B cell (primary cell): ENCODE results near the gene WASL. TPM values are rescaled to one million over a fixed set of nuclear protein-coding genes. Genes with fewer than 3 reads are reported as not detected.

ENCODE experiments used
- ATAC-seq: fragments of 200-7000 bp; cut with Tn5 transposase; one replicate; pipeline ENCODE4 v1.10.0; 2021; ENCODE audit warnings: low read depth, mild to moderate bottlenecking, moderate number of reproducible peaks, moderate library complexity
- CTCF ChIA-PET: fragments of 350-600 bp; sonication (Branson Sonifier 250); formaldehyde crosslinking; loops from one replicate; lab custom pipeline; 2021; ENCODE audit warnings: antibody characterized with exemption, inconsistent platforms; lab: Charles Lee
- POLR2A ChIA-PET: fragments of 350-600 bp; sonication (Branson Sonifier 250); formaldehyde crosslinking; loops from one replicate; lab custom pipeline; 2021; ENCODE audit warnings: antibody characterized with exemption; lab: Charles Lee
- DNase-seq: peaks from one replicate; pipeline ENCODE4 v3.0.0; 2013
- H2AFZ ChIP-seq: 2 replicates; pipeline ENCODE4 v1.6.1; 2012; ENCODE audit warnings: mild to moderate bottlenecking, low read depth, low read length; ENCODE audit not compliant: insufficient read depth, poor library complexity, severe bottlenecking
- H3K27ac ChIP-seq, 2 donors: 1 replicate in 1 of 2; 2 replicates in 1 of 2; pipeline ENCODE4 v1.5.1; 2012 to 2013; ENCODE audit warnings: low read length in 2 of 2, mild to moderate bottlenecking in 2 of 2, moderate library complexity in 1 of 2
- H3K27me3 ChIP-seq, 4 experiments: fragments of 200-600 bp in 1 of 4; sonication (generic) in 1 of 4; replicated peaks in 1 of 4; 1 replicate in 2 of 4; 2 replicates in 2 of 4; pipeline versions ENCODE4 v1.6.1 to v1.7.0; 2013 to 2016; ENCODE audit warnings: low read length in 3 of 4, mild to moderate bottlenecking in 2 of 4, mixed read lengths in 1 of 4, moderate library complexity in 1 of 4; ENCODE audit not compliant: insufficient read depth in 4 of 4, control insufficient read depth in 3 of 4; ENCODE audit errors: control extremely low read depth in 1 of 4
- H3K36me3 ChIP-seq, 2 experiments: replicated peaks in 1 of 2; 1 replicate in 1 of 2; 2 replicates in 1 of 2; pipeline versions ENCODE4 v1.6.1 to v1.7.1; 2013; ENCODE audit warnings: low read length in 1 of 2; ENCODE audit not compliant: insufficient read depth in 2 of 2, control insufficient read depth in 1 of 2; ENCODE audit errors: control extremely low read depth in 1 of 2, extremely low read depth in 1 of 2
- H3K4me1 ChIP-seq, 2 donors: fragments of 200-600 bp in 1 of 2; sonication (generic) in 1 of 2; 1 replicate in 1 of 2; 2 replicates in 1 of 2; pipeline versions ENCODE4 v1.5.1 to v1.6.1; 2013 to 2017; ENCODE audit warnings: low read length in 2 of 2; ENCODE audit not compliant: control insufficient read depth in 2 of 2, insufficient read depth in 2 of 2
- H3K4me2 ChIP-seq: replicated peaks from 2 replicates; pipeline ENCODE3; 2012; ENCODE audit warnings: mild to moderate bottlenecking, low read depth, low read length; ENCODE audit not compliant: poor library complexity, severe bottlenecking
- H3K4me3 ChIP-seq, 5 experiments: fragments of 200-600 bp in 1 of 5; sonication (generic) in 1 of 5; 1 replicate in 3 of 5; 2 replicates in 2 of 5; pipeline versions ENCODE4 v1.5.1 to v1.7.0; 2011 to 2016; ENCODE audit warnings: low read length in 4 of 5, mild to moderate bottlenecking in 4 of 5, low read depth in 2 of 5, control low read depth in 1 of 5, moderate library complexity in 1 of 5; ENCODE audit not compliant: insufficient read depth in 1 of 5; ENCODE audit errors: control extremely low read depth in 1 of 5, extremely low read depth in 1 of 5
- H3K79me2 ChIP-seq: fragments of 200-600 bp; sonication (generic); one replicate; pipeline ENCODE4 v1.6.0; 2016; ENCODE audit warnings: low read length; ENCODE audit not compliant: control insufficient read depth, insufficient read depth
- H3K9ac ChIP-seq: fragments of 200-600 bp; sonication (generic); 2 replicates; pipeline ENCODE4 v1.6.1; 2017; ENCODE audit warnings: mild to moderate bottlenecking, low read length, moderate library complexity
- H3K9me3 ChIP-seq, 3 donors: one replicate each; pipeline versions ENCODE4 v1.6.1 to v1.7.1; 2013; ENCODE audit warnings: low read length in 2 of 3; ENCODE audit not compliant: control insufficient read depth in 2 of 3, insufficient read depth in 1 of 3; ENCODE audit errors: control extremely low read depth in 1 of 3
- H4K20me1 ChIP-seq: 2 replicates; pipeline ENCODE4 v1.6.0; 2012; ENCODE audit warnings: mild to moderate bottlenecking, low read length; ENCODE audit not compliant: insufficient read depth, control insufficient read depth, poor library complexity, severe bottlenecking
- H3K27ac Mint-ChIP-seq: one replicate; pipeline ENCODE4 v1.8.0; 2021; ENCODE audit warnings: mixed read lengths
- H3K27me3 Mint-ChIP-seq: one replicate; pipeline ENCODE4 v1.8.0; 2021; ENCODE audit warnings: mixed read lengths
- H3K4me1 Mint-ChIP-seq: one replicate; pipeline ENCODE4 v1.8.0; 2021; ENCODE audit warnings: mixed read lengths
- H3K4me3 Mint-ChIP-seq: one replicate; pipeline ENCODE4 v1.8.0; 2021; ENCODE audit warnings: mixed read lengths
- H3K9me3 Mint-ChIP-seq: one replicate; pipeline ENCODE4 v1.8.0; 2022; ENCODE audit warnings: mixed read lengths; ENCODE audit not compliant: insufficient read depth
- CTCF ChIP-seq: fragments of 200-600 bp; IDR thresholded peaks from one replicate; pipeline ENCODE4 v1.8.0; 2022; ENCODE audit warnings: antibody characterized with exemption, mild to moderate bottlenecking
- EZH2 ChIP-seq: IDR thresholded peaks from 2 replicates; pipeline ENCODE4 v1.6.1; 2012; ENCODE audit warnings: borderline replicate concordance, low read depth, mild to moderate bottlenecking, moderate library complexity, low read length; ENCODE audit not compliant: insufficient read depth, poor library complexity, severe bottlenecking
- WGBS: methylation state at CpG from one replicate; pipeline ENCODE4 v1.1.5; 2013; ENCODE audit warnings: missing lambda C conversion rate; ENCODE audit not compliant: insufficient coverage; 5-methylcytosine and 5-hydroxymethylcytosine counted together
- intact Hi-C: fragments of 100-400 bp; cut with micrococcal nuclease; formaldehyde crosslinking; loops from one replicate; pipeline ENCODE4 v1.10.0; 2022
- polyA plus RNA-seq: library from polyadenylated mRNA; depleted of rRNA; stranded (reverse); fragments of >200 nt; gene quantifications from 2 replicates; pipeline ENCODE4 v1.2.3, GENCODE V29; 2012
- total RNA-seq, 2 donors: library from RNA; stranded (reverse); fragments of 120-200 nt in 1 of 2; gene quantifications; 1 replicate in 1 of 2; 2 replicates in 1 of 2; pipeline versions ENCODE4 v1.2.3 to v1.2.4, GENCODE V29; 2013 to 2022

The WASL gene
- total and polyA plus RNA-seq, 2 donors (not counting 1 experiment from before 2014, with no cell fraction given): 1.8 to 10.4 TPM

GRCh38 chr7:123797673-123798531 lies 49.1 kb upstream of the WASL start:
- CTCF ChIA-PET: interaction anchor here (0.9 to 1.5 kb wide), 3 partner anchors 66 to 68 kb away, joined by 3 to 6 read pairs (median 4); no protein-coding TSS in a partner anchor
- no peak overlapping the region for H3K4me3 Mint-ChIP-seq
- POLR2A ChIA-PET: no interaction called here
- no peaks in the 10 kb centered on the region for H3K79me2 ChIP-seq
- no peaks in the 10 kb centered on the region for H3K36me3 ChIP-seq
- TF ChIP-seq EZH2 (no peak), CTCF (peak; percentile 35)
- H3K27ac Mint-ChIP-seq: no peak overlapping the region
- H2AFZ ChIP-seq: no peak overlapping the region
- DNase-seq (peak; percentile 4), ATAC-seq (no peak)
- H3K4me2 ChIP-seq: no peak overlapping the region
- H3K4me3 ChIP-seq: no peak overlapping the region
- H3K4me1 Mint-ChIP-seq: no peaks in the 10 kb centered on the region
- H3K27me3 ChIP-seq: no peaks in the 10 kb centered on the region
- H3K9me3 ChIP-seq: no peaks in the 10 kb centered on the region
- H3K9ac ChIP-seq: no peak overlapping the region
- H3K27me3 Mint-ChIP-seq: no peaks in the 10 kb centered on the region
- no peaks in the 10 kb centered on the region for H4K20me1 ChIP-seq
- H3K27ac ChIP-seq: no peak overlapping the region
- H3K9me3 Mint-ChIP-seq: no peaks in the 10 kb centered on the region
- intact Hi-C loops: loop anchor here (1.0 kb wide), 1 partner anchor 67 kb away; no protein-coding TSS in a partner anchor
- 100% methylated on average over 1 of the region's 2 CpGs for WGBS
- H3K4me1 ChIP-seq: no peaks in the 10 kb centered on the region

- Histone ChIP-seq H3K27me3 (no peaks in the 10 kb centered on the region), H3K9me3 (no peaks in the 10 kb centered on the region), H3K36me3 (no peaks in the 10 kb centered on the region), H3K4me1 (no peaks in the 10 kb centered on the region), H3K9ac (no peak overlapping the region), H3K4me3 (no peak overlapping the region), H3K4me2 (no peak overlapping the region), H2AFZ (no peak overlapping the region), H3K79me2 (no peaks in the 10 kb centered on the region), H4K20me1 (no peaks in the 10 kb centered on the region), H3K27ac (no peak overlapping the region)
- Mint-ChIP-seq H3K27me3 (no peaks in the 10 kb centered on the region), H3K9me3 (no peaks in the 10 kb centered on the region), H3K4me3 (no peak overlapping the region), H3K27ac (no peak overlapping the region), H3K4me1 (no peaks in the 10 kb centered on the region)
- DNase-seq (no peak), ATAC-seq (no peak)
- intact Hi-C loops: no loop called here
- TF ChIP-seq EZH2: no peak
- no peak for TF ChIP-seq CTCF
- ChIA-PET POLR2A (no interaction called here), CTCF (interaction anchor here (1.5 kb wide), 1 partner anchor 69 kb away, joined by 6 read pairs; no protein-coding TSS in a partner anchor)
- no CpG with 5 or more reads among the region's 1 CpG for WGBS
Measured at GRCh38 chr7:123796568-123796967, 47.8 kb upstream of the WASL start.
